ENCODE data around the gene SAA1.

DNA sequence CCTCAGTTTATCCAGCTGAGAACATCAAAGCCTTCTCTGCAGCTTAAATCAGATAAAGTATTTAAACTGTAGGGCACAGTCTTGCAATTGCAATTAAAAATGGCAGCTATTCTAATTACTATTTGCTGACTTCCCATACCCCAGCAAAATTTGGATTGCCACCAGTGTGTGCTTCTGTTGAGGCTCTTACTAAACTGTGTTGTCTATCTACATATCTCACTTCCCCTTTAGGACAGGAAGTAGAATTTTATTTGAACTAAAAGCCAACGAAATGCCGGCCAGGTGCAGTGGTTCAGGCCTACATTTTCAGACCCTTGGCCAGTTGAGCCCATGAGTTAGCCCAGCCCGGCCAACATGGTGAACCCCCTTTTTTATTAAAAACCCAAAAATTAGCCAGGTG is 36.6 kb upstream of the SAA1 start:
- TF ChIP-seq, protein P1, sequence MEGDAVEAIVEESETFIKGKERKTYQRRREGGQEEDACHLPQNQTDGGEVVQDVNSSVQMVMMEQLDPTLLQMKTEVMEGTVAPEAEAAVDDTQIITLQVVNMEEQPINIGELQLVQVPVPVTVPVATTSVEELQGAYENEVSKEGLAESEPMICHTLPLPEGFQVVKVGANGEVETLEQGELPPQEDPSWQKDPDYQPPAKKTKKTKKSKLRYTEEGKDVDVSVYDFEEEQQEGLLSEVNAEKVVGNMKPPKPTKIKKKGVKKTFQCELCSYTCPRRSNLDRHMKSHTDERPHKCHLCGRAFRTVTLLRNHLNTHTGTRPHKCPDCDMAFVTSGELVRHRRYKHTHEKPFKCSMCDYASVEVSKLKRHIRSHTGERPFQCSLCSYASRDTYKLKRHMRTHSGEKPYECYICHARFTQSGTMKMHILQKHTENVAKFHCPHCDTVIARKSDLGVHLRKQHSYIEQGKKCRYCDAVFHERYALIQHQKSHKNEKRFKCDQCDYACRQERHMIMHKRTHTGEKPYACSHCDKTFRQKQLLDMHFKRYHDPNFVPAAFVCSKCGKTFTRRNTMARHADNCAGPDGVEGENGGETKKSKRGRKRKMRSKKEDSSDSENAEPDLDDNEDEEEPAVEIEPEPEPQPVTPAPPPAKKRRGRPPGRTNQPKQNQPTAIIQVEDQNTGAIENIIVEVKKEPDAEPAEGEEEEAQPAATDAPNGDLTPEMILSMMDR (IDR thresholded peaks at IDR 0.05), result no peak
- TF ChIP-seq POLR2A (IDR thresholded peaks at IDR 0.05), result no peak
